Neural cell (in vitro differentiated cells): Measurements from ENCODE around the gene PLAAT2. TPM values are rescaled to one million over a fixed set of nuclear protein-coding genes. Genes with fewer than 3 reads are reported as not detected.

Source experiments
- H2AFZ ChIP-seq: fragments of 200-600, 300-800 bp; sonication (generic), shearing (Covaris generic); 2 replicates; pipeline ENCODE4 v1.6.0; 2014; ENCODE audit warnings: low read depth, mild to moderate bottlenecking, antibody characterized with exemption, low read length, moderate library complexity
- H3F3A ChIP-seq: fragments of 200-600 bp; shearing (Covaris generic); 2 replicates; pipeline ENCODE4 v1.6.1; 2016; ENCODE audit warnings: mild to moderate bottlenecking, moderate library complexity, mixed read lengths, antibody characterized with exemption, low read length; ENCODE audit not compliant: insufficient read depth, poor library complexity, severe bottlenecking
- H3K27ac ChIP-seq: fragments of 200-600, 300-800 bp; sonication (generic), shearing (Covaris generic); 2 replicates; pipeline ENCODE4 v1.5.1; 2014; ENCODE audit warnings: mild to moderate bottlenecking, low read length, moderate library complexity
- H3K27me3 ChIP-seq: fragments of 300-800, 200-600 bp; sonication (generic), shearing (Covaris generic); 2 replicates; pipeline ENCODE4 v1.6.0; 2014; ENCODE audit warnings: mild to moderate bottlenecking, low read depth, low read length, moderate library complexity; ENCODE audit not compliant: insufficient read depth
- H3K36me3 ChIP-seq: fragments of 300-800, 200-600 bp; sonication (generic), shearing (Covaris generic); 2 replicates; pipeline ENCODE4 v1.5.1; 2014; ENCODE audit warnings: mild to moderate bottlenecking, antibody characterized with exemption, low read length, moderate library complexity; ENCODE audit not compliant: insufficient read depth
- H3K4me2 ChIP-seq: fragments of 300-800, 200-600 bp; sonication (generic), shearing (Covaris generic); 2 replicates; pipeline ENCODE4 v1.6.0; 2014; ENCODE audit warnings: mild to moderate bottlenecking, low read length
- H3K4me3 ChIP-seq: fragments of 300-800, 200-600 bp; sonication (generic), shearing (Covaris generic); 2 replicates; pipeline ENCODE4 v1.5.1; 2014; ENCODE audit warnings: mild to moderate bottlenecking, low read length, moderate library complexity
- H3K79me2 ChIP-seq: fragments of 200-600 bp; shearing (Covaris generic); replicated peaks from 2 replicates; pipeline ENCODE4 v1.6.0; 2014; ENCODE audit warnings: mild to moderate bottlenecking, low read length, moderate library complexity; ENCODE audit not compliant: insufficient read depth
- H3K9ac ChIP-seq: fragments of 300-800, 200-600 bp; sonication (generic), shearing (Covaris generic); 2 replicates; pipeline ENCODE4 v1.6.1; 2016; ENCODE audit warnings: mild to moderate bottlenecking, low read length, mixed read lengths
- H3K9me2 ChIP-seq: fragments of 200-600 bp; shearing (Covaris generic); 2 replicates; pipeline ENCODE4 v1.6.1; 2016; ENCODE audit warnings: mild to moderate bottlenecking, low read length, mixed read lengths; ENCODE audit not compliant: insufficient read depth
- H3K9me3 ChIP-seq: fragments of 200-600, 300-800 bp; sonication (generic), shearing (Covaris generic); 2 replicates; pipeline ENCODE4 v1.6.1; 2016; ENCODE audit warnings: mild to moderate bottlenecking, mixed run types, low read length, moderate library complexity, mixed read lengths
- H4K20me1 ChIP-seq: fragments of 200-600 bp; shearing (Covaris generic); 2 replicates; pipeline ENCODE4 v1.6.1; 2016; ENCODE audit warnings: mild to moderate bottlenecking, mixed run types; ENCODE audit not compliant: insufficient read depth
- EP300 ChIP-seq: fragments of 450-650 bp; conservative IDR thresholded peaks from 2 replicates; pipeline ENCODE4 v1.6.1; 2014; ENCODE audit warnings: antibody characterized with exemption, mild to moderate bottlenecking, moderate library complexity; ENCODE audit not compliant: poor library complexity, severe bottlenecking
- EZH2 ChIP-seq: fragments of 200-600, 300-800 bp; shearing (Covaris generic), sonication (generic); IDR thresholded peaks from 2 replicates; pipeline ENCODE4 v1.6.1; 2014; ENCODE audit warnings: antibody characterized with exemption, low read length, borderline replicate concordance, mild to moderate bottlenecking; ENCODE audit not compliant: insufficient read depth, poor library complexity, severe bottlenecking
- MXI1 ChIP-seq: fragments of 450-650 bp; conservative IDR thresholded peaks from 2 replicates; pipeline ENCODE4 v1.6.1; 2014; ENCODE audit warnings: antibody characterized with exemption, mild to moderate bottlenecking; ENCODE audit not compliant: poor library complexity, severe bottlenecking
- POLR2AphosphoS5 ChIP-seq: IDR thresholded peaks from 2 replicates; pipeline ENCODE4 v1.6.1; 2012
- RAD21 ChIP-seq: fragments of 450-650 bp; conservative IDR thresholded peaks from 2 replicates; pipeline ENCODE4 v1.6.1; 2014; ENCODE audit warnings: antibody characterized with exemption, mild to moderate bottlenecking, moderate library complexity
- SMC3 ChIP-seq: fragments of 450-650 bp; conservative IDR thresholded peaks from 2 replicates; pipeline ENCODE4 v1.6.1; 2014; ENCODE audit warnings: antibody characterized with exemption, mild to moderate bottlenecking, moderate library complexity; ENCODE audit not compliant: poor library complexity
- TAF1 ChIP-seq: IDR thresholded peaks from 2 replicates; pipeline ENCODE4 v1.6.1; 2012; ENCODE audit warnings: low read depth
- polyA plus RNA-seq: library from polyadenylated mRNA; depleted of rRNA; stranded (reverse); fragments of >200 nt; gene quantifications from 2 replicates; pipeline ENCODE4 v1.2.3, GENCODE V29; 2014
- TF ChIP-seq, protein P1 (sequence below): IDR thresholded peaks from 2 replicates; pipeline ENCODE4 v1.6.1; 2012; ENCODE audit warnings: borderline replicate concordance
- TF ChIP-seq, protein P2 (sequence below): fragments of 450-650 bp; IDR thresholded peaks from 2 replicates; pipeline ENCODE4 v1.5.1; 2014; ENCODE audit warnings: antibody characterized with exemption, mild to moderate bottlenecking, moderate library complexity; ENCODE audit not compliant: poor library complexity, severe bottlenecking

The PLAAT2 gene
- polyA plus RNA-seq, 1 donor from 2014 or later = not detected

DNA sequence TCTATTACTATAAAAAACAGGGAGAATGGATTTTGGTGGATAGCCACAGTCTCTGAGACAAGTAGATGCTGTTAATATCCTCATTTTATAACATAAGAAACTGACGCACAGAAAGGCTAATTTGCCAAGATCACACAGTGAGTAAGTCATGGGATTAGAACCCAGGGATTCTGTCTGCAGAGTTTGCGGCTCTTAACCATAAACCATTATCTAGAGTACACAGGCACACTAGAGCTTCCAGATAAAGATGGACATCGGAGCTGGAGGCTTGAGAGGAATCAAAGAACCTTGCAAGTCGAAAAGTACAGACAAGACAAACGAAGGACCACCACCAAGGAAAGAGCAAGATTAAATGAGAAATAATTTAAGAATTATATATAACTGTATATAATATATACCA is 46.0 kb downstream of the PLAAT2 start:
- Histone ChIP-seq H3K9ac (no peak overlapping the region), H2AFZ (no peak overlapping the region), H3K27ac (no peak overlapping the region), H4K20me1 (no peaks in the 10 kb centered on the region), H3K4me2 (no peak overlapping the region), H3K27me3 (no peaks in the 10 kb centered on the region), H3F3A (no peaks in the 10 kb centered on the region), H3K9me2 (no peaks in the 10 kb centered on the region), H3K9me3 (no peaks in the 10 kb centered on the region), H3K4me3 (no peak overlapping the region), H3K79me2 (no peaks in the 10 kb centered on the region), H3K36me3 (no peaks in the 10 kb centered on the region)
- TF ChIP-seq TAF1 = no peak
- TF ChIP-seq, protein P1, sequence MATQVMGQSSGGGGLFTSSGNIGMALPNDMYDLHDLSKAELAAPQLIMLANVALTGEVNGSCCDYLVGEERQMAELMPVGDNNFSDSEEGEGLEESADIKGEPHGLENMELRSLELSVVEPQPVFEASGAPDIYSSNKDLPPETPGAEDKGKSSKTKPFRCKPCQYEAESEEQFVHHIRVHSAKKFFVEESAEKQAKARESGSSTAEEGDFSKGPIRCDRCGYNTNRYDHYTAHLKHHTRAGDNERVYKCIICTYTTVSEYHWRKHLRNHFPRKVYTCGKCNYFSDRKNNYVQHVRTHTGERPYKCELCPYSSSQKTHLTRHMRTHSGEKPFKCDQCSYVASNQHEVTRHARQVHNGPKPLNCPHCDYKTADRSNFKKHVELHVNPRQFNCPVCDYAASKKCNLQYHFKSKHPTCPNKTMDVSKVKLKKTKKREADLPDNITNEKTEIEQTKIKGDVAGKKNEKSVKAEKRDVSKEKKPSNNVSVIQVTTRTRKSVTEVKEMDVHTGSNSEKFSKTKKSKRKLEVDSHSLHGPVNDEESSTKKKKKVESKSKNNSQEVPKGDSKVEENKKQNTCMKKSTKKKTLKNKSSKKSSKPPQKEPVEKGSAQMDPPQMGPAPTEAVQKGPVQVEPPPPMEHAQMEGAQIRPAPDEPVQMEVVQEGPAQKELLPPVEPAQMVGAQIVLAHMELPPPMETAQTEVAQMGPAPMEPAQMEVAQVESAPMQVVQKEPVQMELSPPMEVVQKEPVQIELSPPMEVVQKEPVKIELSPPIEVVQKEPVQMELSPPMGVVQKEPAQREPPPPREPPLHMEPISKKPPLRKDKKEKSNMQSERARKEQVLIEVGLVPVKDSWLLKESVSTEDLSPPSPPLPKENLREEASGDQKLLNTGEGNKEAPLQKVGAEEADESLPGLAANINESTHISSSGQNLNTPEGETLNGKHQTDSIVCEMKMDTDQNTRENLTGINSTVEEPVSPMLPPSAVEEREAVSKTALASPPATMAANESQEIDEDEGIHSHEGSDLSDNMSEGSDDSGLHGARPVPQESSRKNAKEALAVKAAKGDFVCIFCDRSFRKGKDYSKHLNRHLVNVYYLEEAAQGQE = no peak
- TF ChIP-seq EZH2 = no peak
- no peak for TF ChIP-seq EP300
- TF ChIP-seq POLR2AphosphoS5 = no peak
- no peak for TF ChIP-seq SMC3
- TF ChIP-seq, protein P2, sequence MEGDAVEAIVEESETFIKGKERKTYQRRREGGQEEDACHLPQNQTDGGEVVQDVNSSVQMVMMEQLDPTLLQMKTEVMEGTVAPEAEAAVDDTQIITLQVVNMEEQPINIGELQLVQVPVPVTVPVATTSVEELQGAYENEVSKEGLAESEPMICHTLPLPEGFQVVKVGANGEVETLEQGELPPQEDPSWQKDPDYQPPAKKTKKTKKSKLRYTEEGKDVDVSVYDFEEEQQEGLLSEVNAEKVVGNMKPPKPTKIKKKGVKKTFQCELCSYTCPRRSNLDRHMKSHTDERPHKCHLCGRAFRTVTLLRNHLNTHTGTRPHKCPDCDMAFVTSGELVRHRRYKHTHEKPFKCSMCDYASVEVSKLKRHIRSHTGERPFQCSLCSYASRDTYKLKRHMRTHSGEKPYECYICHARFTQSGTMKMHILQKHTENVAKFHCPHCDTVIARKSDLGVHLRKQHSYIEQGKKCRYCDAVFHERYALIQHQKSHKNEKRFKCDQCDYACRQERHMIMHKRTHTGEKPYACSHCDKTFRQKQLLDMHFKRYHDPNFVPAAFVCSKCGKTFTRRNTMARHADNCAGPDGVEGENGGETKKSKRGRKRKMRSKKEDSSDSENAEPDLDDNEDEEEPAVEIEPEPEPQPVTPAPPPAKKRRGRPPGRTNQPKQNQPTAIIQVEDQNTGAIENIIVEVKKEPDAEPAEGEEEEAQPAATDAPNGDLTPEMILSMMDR = no peak
- TF ChIP-seq MXI1 = no peak
- TF ChIP-seq RAD21 = no peak

DNA sequence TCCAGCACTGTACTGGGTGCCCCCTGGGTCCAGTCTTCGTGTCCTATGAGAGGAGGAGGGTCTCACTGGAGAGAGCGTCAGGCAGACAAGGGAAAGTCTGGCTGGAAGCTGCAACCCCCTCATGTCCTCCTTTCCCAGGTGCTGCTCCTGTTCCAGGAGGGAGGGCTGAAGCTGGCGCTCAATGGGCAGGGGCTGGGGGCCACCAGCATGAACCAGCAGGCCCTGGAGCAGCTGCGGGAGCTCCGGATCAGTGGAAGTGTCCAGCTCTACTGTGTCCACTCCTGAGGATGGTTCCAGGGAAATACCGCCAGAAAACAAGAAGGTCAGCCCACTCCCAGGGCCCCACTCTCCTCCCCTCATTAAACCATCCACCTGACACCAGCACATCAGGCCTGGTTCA is 47.1 kb downstream of the PLAAT2 start:
- Histone ChIP-seq H3K79me2 (no peaks in the 10 kb centered on the region), H3K4me3 (no peak overlapping the region), H3K36me3 (no peaks in the 10 kb centered on the region), H3K27ac (no peak overlapping the region), H3K9ac (no peak overlapping the region), H3K27me3 (no peaks in the 10 kb centered on the region), H3F3A (no peaks in the 10 kb centered on the region), H3K9me2 (no peaks in the 10 kb centered on the region), H3K9me3 (no peaks in the 10 kb centered on the region), H3K4me2 (no peak overlapping the region), H4K20me1 (no peaks in the 10 kb centered on the region), H2AFZ (no peak overlapping the region)
- TF ChIP-seq TAF1 (no peak), SMC3 (no peak), POLR2AphosphoS5 (no peak), MXI1 (no peak), EP300 (no peak), RAD21 (no peak), EZH2 (no peak)
- TF ChIP-seq, protein P2 = no peak
- TF ChIP-seq, protein P1 = no peak
